GM12891 (cell line): ENCODE measurements around the gene ATP2B2.

Experiments
- DNase-seq: peaks from one replicate; pipeline ENCODE4 v3.0.0; 2011; ENCODE audit warnings: low spot score; ENCODE audit not compliant: insufficient read length
- FAIRE-seq: peaks from 2 replicates; lab custom pipeline; 2011; peaks lifted over from hg19 to GRCh38; lab: Jason Lieb, UNC
- PAX5 ChIP-seq: IDR thresholded peaks from 2 replicates; pipeline ENCODE4 v1.6.1; 2011; ENCODE audit warnings: low read length, moderate library complexity, mild to moderate bottlenecking; ENCODE audit not compliant: insufficient read depth, severe bottlenecking
- POLR2A ChIP-seq: IDR thresholded peaks from 2 replicates; pipeline ENCODE4 v1.6.1; 2011; ENCODE audit warnings: low read depth, low read length, control low read depth
- POLR2AphosphoS5 ChIP-seq: IDR thresholded peaks from 2 replicates; pipeline ENCODE4 v1.6.1; 2011; ENCODE audit warnings: low read depth, low read length, control low read depth
- POU2F2 ChIP-seq: IDR thresholded peaks from 2 replicates; pipeline ENCODE4 v1.6.1; 2011; ENCODE audit warnings: low read depth, mild to moderate bottlenecking, control low read depth, low read length, moderate library complexity
- SPI1 ChIP-seq: IDR thresholded peaks from 2 replicates; pipeline ENCODE4 v1.6.1; 2011; ENCODE audit warnings: low read depth, low read length, control low read depth
- TAF1 ChIP-seq: IDR thresholded peaks from 2 replicates; pipeline ENCODE4 v1.6.1; 2011; ENCODE audit warnings: low read depth, low read length, control low read depth

Gene ATP2B2

GRCh38 chr3:10339376-10339955 is 165.9 kb downstream of the ATP2B2 start:
- FAIRE-seq (no peak), DNase-seq (no peak)
- TF ChIP-seq TAF1 (no peak), SPI1 (no peak), POLR2A (no peak), POU2F2 (no peak), POLR2AphosphoS5 (no peak), PAX5 (no peak)

GRCh38 chr3:10338591-10339353 is 166.6 kb downstream of the ATP2B2 start:
- no peak for TF ChIP-seq POU2F2
- TF ChIP-seq POLR2A, result no peak
- TF ChIP-seq POLR2AphosphoS5, result no peak
- no peak for TF ChIP-seq TAF1
- TF ChIP-seq SPI1, result no peak
- TF ChIP-seq PAX5, result no peak
- FAIRE-seq, result no peak
- no peak for DNase-seq

DNA sequence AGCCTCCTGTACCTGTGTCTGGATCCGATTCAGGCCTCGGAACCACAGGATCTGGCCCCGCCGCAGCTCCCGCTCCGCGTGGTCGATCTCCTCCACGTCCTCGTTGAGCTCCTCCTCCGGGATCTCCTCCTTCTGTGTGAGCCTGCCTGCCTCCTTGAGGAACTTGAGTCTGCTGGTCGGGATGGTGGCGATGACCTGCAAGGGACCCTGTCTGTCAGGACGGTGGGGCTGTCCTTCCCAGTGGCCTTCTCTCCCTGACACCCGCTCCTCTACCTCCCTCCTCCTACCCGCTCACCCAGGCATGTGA is 167.3 kb downstream of the ATP2B2 start:
- FAIRE-seq, result no peak
- TF ChIP-seq PAX5, result no peak
- TF ChIP-seq POU2F2, result no peak
- no peak for TF ChIP-seq TAF1
- TF ChIP-seq POLR2AphosphoS5, result no peak
- no peak for TF ChIP-seq POLR2A
- no peak for TF ChIP-seq SPI1

GRCh38 chr3:10337323-10338163 is 167.8 kb downstream of the ATP2B2 start:
- no peak for DNase-seq
- TF ChIP-seq POLR2AphosphoS5, result no peak
- no peak for TF ChIP-seq POLR2A
- TF ChIP-seq TAF1, result no peak
- no peak for TF ChIP-seq POU2F2
- TF ChIP-seq SPI1, result no peak
- no peak for TF ChIP-seq PAX5
- no peak for FAIRE-seq

More for the DNA sequence above, 167.3 kb downstream of the ATP2B2 start:
- no peak for DNase-seq

GRCh38 chr3:10336761-10337160 is 168.6 kb downstream of the ATP2B2 start:
- no peak for FAIRE-seq
- DNase-seq, result no peak
- no peak for TF ChIP-seq TAF1
- no peak for TF ChIP-seq POLR2A
- TF ChIP-seq PAX5, result no peak
- no peak for TF ChIP-seq SPI1
- TF ChIP-seq POU2F2, result no peak
- TF ChIP-seq POLR2AphosphoS5, result no peak

GRCh38 chr3:10335871-10336622 is 169.3 kb downstream of the ATP2B2 start:
- DNase-seq (no peak), FAIRE-seq (no peak)
- TF ChIP-seq PAX5, result no peak
- no peak for TF ChIP-seq SPI1
- TF ChIP-seq POLR2AphosphoS5, result no peak
- TF ChIP-seq POLR2A, result no peak
- TF ChIP-seq POU2F2, result no peak
- TF ChIP-seq TAF1, result no peak

DNA sequence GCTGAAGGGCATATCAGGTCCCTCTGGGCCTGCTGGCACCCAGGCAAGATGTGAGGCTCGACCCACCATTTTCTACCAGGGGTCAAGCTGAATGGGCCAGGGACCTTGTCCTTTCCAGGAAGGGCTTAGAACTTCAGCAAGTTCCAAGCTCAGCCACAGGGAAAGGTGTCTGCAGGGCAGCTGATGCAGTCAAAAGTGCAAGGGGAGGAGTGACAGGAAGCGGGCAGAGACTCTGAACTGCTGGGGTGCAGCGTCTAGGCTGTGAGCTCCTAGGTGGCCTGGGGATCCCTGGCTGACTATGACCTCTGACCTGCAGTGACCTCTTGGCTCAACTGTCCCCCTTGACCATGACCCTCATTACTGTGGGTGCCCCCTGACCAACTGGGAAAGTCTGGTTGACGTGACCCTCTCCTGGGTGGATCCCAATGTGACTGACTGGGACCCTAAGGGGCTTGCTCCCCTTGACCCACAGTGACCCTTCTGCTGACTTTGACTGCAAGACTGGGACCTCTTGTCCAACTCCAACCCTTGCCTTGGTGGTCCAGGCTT is 170.1 kb downstream of the ATP2B2 start:
- TF ChIP-seq TAF1 (no peak), POLR2A (no peak), PAX5 (no peak), SPI1 (no peak)
- no peak for DNase-seq
- no peak for FAIRE-seq

GRCh38 chr3:10334459-10334858 is 170.9 kb downstream of the ATP2B2 start:
- TF ChIP-seq POLR2A (no peak), TAF1 (no peak)
- no peak for FAIRE-seq
- DNase-seq, result no peak

DNA sequence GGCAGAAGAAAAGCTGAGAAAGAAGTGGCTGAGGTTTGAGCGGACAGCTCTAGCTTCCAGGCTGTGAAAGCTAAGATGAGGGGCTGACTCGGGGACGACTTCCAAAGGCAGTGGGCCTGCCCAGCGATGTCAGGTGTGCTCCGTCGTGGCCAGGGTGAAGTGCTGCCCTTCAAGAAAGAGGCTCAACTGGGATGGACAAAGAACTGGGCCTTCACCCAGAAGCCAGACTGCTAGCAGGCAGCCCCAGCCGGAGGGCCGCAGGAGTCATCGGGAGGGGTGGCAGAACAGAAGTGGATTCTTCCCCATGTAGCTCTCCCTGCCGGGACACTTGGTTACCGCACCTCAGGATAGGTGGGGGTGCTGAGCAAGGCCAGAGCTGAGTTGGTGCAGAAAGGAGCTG is 171.3 kb downstream of the ATP2B2 start:
- no peak for TF ChIP-seq PAX5
- no peak for TF ChIP-seq POU2F2
- no peak for TF ChIP-seq POLR2A
- no peak for TF ChIP-seq SPI1
- FAIRE-seq, result no peak
- no peak for DNase-seq
